ENCODE measurements around the gene KCNK3. TPM values are rescaled to one million over a fixed set of nuclear protein-coding genes. Genes with fewer than 3 reads are reported as not detected.
A peak's percentile ranks its signal among the peaks of the same experiment; 100 is the strongest.

The KCNK3 gene
- total RNA-seq, 2 donors from 2014 or later: 11.1 to 14.5 TPM

DNA sequence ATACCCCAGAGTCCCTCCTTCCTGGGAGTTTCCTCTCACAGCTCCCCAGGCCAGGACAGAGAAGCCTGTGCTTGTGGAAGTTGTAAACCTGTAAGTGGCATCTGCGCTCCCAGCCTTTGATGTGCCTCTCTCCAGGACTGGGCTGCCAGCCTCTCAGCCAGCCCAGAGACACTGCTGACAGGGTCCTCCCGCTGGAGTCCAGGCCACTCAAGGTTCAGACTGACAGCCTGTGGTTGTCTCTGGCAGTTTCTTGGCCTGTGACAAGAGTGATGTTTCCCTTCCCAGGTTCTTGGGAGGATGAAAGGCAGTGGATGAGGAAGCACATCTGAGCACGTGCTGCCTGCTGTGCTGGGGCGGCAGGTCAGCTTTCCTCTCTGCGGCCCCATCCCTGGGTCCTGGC lies 74.6 kb downstream of the KCNK3 start:
- 25% methylated on average over 5 of the region's 5 CpGs for WGBS
- H3K9me3 ChIP-seq: no peaks in the 10 kb centered on the region
- no peak for TF ChIP-seq POLR2AphosphoS5 (IDR thresholded peaks at IDR 0.05)
- no peak for TF ChIP-seq CTCF (IDR thresholded peaks at IDR 0.05)
- no peak for TF ChIP-seq POLR2A (IDR thresholded peaks at IDR 0.05)
- peaks cover 36% of the 10 kb centered on the region for H3K4me1 ChIP-seq (replicated peaks)
- no peak for DNase-seq (ENCODE audit: low spot score)
- peak overlapping the region; percentile 15 to 60 for H3K27ac ChIP-seq
- no peaks in the 10 kb centered on the region for H3K36me3 ChIP-seq
- intact Hi-C loops (cut with DNase I): no loop called here
- no peaks in the 10 kb centered on the region for H3K27me3 ChIP-seq (replicated peaks; ENCODE audit: insufficient read depth)
- no peak overlapping the region for H3K4me3 ChIP-seq

GRCh38 chr2:26767894-26768487 lies 75.5 kb downstream of the KCNK3 start:
- H3K4me1 ChIP-seq (replicated peaks): peaks cover 37% of the 10 kb centered on the region
- peak overlapping the region; percentile 15 to 60 for H3K27ac ChIP-seq
- intact Hi-C loops (cut with DNase I): no loop called here

DNA sequence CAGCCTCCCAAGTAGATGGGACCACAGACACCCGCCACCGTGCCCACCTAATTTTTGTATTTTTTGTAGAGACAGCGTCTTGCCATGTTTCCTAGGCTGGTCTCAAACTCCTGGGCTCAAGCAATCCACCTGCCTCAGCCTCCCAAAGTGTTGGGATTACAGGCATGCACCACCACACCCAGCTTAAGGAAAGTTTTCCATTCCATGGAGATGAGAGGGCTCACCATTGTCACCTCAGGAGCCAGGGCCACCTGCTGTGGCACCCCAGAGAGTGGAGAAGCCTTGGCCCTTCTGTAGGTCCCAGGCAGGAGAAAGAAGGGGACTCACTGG lies 76.2 kb downstream of the KCNK3 start:
- Histone ChIP-seq H3K36me3 (no peaks in the 10 kb centered on the region), H3K4me3 (no peak overlapping the region), H3K4me1 (replicated peaks) (peaks cover 37% of the 10 kb centered on the region), H3K27ac (peak overlapping the region; percentile 46 to 83), H3K27me3 (replicated peaks; ENCODE audit: insufficient read depth) (no peaks in the 10 kb centered on the region), H3K9me3 (no peaks in the 10 kb centered on the region)
- no peak for DNase-seq (ENCODE audit: low spot score)
- intact Hi-C loops (cut with DNase I): no loop called here
- 94% methylated on average over 3 of the region's 3 CpGs for WGBS
- no peak for TF ChIP-seq POLR2A (IDR thresholded peaks at IDR 0.05)
- TF ChIP-seq CTCF (IDR thresholded peaks at IDR 0.05): no peak
- TF ChIP-seq POLR2AphosphoS5 (IDR thresholded peaks at IDR 0.05): no peak

More at GRCh38 chr2:26767894-26768487, 75.5 kb downstream of the KCNK3 start:
- no peak overlapping the region for H3K4me3 ChIP-seq
- no peaks in the 10 kb centered on the region for H3K36me3 ChIP-seq
- peak; percentile 56 for DNase-seq (ENCODE audit: low spot score)
- 93% methylated on average over 5 of the region's 5 CpGs for WGBS
- no peaks in the 10 kb centered on the region for H3K9me3 ChIP-seq
- TF ChIP-seq POLR2AphosphoS5 (IDR thresholded peaks at IDR 0.05) (peak; percentile 53), CTCF (IDR thresholded peaks at IDR 0.05) (no peak)
- no peaks in the 10 kb centered on the region for H3K27me3 ChIP-seq (replicated peaks; ENCODE audit: insufficient read depth)

DNA sequence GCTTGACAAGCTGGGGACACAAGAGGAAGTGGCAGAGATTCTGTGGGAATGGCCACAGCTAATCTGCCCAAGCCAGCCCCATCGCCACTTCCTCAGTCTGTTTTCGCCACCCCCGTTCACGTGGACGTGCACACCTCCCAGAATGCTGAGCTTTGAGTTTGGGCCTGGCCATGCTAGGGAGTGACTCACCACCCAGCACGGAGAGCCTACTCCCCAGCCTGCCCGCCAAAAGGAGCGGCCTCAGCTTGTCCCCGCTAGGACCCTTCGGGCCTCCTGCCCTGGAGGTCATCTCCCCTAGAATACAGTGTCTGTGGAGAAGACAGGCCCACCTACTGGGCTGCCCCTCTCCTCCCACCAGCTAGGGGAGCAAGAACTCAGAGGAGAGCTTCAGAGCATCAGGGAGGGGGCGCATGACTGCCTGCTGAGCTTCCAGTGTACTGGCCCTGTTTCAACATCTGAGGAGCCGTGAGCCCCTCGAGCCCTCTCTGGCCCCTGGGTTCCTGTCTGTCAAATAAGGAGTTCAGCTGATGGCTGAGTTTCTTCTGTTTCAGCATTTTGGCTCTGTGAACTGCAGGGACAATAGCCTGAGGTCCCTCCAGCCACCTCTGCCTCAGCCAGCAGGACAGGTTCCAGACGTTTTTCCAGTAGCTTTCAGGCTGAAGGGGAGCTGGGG lies 76.7 kb downstream of the KCNK3 start:
- Histone ChIP-seq H3K27ac (peak overlapping the region; percentile 46 to 83), H3K4me3 (no peak overlapping the region), H3K9me3 (no peaks in the 10 kb centered on the region), H3K4me1 (replicated peaks) (peaks cover 37% of the 10 kb centered on the region), H3K36me3 (no peaks in the 10 kb centered on the region), H3K27me3 (replicated peaks; ENCODE audit: insufficient read depth) (no peaks in the 10 kb centered on the region)
- peak; percentile 54 for DNase-seq (ENCODE audit: low spot score)
- TF ChIP-seq POLR2AphosphoS5 (IDR thresholded peaks at IDR 0.05): peak; percentile 5
- peak in 1 of 4 experiments; percentile 6 for TF ChIP-seq CTCF (IDR thresholded peaks at IDR 0.05)
- TF ChIP-seq POLR2A (IDR thresholded peaks at IDR 0.05): peak; percentile 42
- intact Hi-C loops (cut with DNase I): no loop called here
- WGBS: 33% methylated on average over 13 of the region's 14 CpGs
